ENCODE data around the gene AARS2.

Gene AARS2

DNA sequence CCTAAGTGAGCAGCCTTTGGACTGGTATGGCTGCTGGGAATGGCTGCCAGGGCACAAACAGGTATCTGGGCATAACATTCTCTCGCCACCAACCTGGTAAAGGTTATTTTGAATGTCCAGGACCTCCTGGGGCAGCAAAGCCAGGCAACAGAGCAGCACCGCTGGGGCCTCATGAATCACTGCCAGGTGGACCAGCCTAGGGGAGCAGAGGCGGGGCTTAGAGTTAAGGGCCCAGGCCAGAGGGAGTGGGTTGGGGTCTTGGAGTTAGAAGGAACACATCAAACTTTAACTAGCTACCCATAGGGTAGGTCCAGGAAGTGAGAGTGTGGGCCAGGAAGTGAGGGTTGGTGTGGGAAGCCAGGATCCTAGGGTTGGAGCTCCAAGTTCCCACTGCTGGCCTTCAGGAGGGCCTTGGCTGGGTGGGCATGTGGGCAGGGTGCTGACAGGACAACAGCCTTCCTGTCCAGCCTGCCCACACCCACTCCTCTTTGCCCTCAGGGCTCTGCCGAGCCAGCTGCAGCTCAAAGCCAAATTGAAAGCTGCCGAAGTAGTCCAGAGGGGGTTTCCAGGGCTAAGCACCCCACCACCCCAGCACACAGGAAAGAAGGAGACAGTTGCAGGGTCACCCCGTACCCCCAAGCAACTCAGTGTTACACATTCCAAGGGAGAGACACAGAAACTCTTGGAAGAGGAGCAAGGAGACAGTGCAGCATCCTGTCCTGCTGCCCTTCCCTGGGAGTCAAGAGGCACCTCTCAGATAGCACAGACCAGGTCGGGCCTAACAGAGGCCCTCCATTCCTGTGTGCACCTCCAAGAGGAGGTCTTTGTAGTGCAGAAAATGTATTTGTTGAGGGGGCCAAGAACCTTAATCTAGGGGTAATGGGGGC lies 50.4 kb downstream of the AARS2 start:
- DNase-seq (ENCODE audit: low spot score), result no peak

GRCh38 chr6:44261581-44261980 lies 51.6 kb downstream of the AARS2 start:
- no peak for DNase-seq (ENCODE audit: low spot score)

GRCh38 chr6:44260451-44261297 lies 52.5 kb downstream of the AARS2 start:
- no peak for DNase-seq (ENCODE audit: low spot score)

DNA sequence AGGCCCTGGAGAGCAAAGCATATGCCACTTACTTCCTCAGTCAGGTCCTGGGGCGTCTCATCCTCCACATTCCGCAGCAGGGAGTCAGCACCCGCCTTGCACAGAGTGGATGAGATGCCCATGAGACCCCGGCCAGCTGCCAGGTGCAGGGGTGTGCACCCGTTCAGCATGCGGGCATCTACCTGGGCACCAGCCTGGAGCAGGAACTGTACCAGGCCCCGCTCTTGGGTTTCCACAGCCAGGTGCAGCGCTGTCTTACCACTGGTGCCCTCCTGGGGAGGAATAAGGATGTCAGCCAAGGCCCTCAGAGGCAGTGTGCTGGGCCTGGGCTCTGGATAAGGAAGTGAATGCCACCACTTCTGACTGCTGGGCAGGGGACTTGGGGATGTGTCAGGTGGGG lies 53.1 kb downstream of the AARS2 start:
- DNase-seq (ENCODE audit: low spot score), result no peak

DNA sequence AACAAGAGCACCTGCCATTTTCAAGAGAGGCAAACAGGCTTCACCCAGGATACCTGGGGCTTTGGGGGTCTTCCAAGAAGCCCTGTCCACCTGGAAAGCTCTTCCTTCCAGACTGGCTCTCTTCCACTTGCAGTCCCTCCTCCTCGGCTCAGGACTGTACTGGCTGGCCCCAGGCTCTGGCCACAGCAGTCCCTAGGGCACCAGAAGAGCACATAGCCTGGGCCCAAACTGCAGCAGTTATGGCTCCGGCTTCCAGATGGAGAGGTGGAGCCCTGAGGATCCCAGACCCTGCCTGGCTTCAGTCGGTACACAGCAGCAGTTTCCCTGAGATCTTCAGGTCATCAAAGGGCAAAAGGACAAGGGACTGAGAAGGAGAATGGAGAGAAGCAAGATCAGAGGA lies 54.2 kb downstream of the AARS2 start:
- DNase-seq (ENCODE audit: low spot score), result no peak

DNA sequence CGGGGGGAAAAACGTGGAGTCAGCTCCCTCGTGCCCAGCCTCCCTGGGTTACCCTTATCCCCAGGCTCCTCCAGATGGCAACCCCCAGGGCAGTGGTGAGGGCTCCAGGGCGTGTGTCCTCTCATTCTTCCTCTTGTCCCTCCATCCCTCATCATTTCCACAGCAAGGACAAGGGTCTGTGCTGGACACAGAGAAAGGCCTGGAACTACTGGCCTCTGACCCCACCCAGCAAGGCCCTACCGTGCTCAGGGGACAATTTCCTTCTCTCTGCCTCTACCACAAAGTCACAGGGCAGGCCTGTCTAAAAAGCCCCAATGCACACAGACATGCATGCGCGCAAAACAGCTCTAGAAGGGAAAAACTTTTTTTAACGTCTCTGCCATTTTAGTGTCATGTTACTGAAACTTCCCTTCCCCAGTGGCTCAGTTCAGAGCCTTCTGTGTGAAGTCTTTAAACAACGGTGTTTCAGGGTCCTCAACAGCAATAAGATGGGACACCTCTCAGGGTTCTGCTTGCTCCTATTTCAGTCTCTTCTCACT lies 54.8 kb downstream of the AARS2 start:
- DNase-seq (ENCODE audit: low spot score), result no peak

GRCh38 chr6:44257753-44258324 lies 55.3 kb downstream of the AARS2 start:
- no peak for DNase-seq (ENCODE audit: low spot score)

GRCh38 chr6:44257025-44257752 lies 56.0 kb downstream of the AARS2 start, which contains the start of gene SLC35B2:
TSS of gene SLC35B2 (minus strand) at chr6:44257528. CDS start at chr6:44257410, 118 bp downstream.
- peak; percentile 88 for DNase-seq (ENCODE audit: low spot score)

DNA sequence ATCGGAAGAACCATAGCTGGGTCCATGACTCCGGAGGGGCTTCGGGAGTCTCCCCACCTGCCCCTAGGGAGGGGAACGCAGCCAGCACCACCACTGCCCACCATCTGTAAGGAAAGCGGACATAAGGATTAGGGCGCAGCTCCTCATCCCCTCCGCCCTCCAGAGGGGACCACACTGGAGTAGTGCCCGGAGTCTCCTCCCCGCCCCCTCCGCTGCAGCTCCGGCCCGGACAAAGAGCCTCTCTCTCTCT lies 56.4 kb downstream of the AARS2 start:
- DNase-seq (ENCODE audit: low spot score), result no peak

GRCh38 chr6:44255871-44256774 lies 57.0 kb downstream of the AARS2 start:
- no peak for DNase-seq (ENCODE audit: low spot score)

DNA sequence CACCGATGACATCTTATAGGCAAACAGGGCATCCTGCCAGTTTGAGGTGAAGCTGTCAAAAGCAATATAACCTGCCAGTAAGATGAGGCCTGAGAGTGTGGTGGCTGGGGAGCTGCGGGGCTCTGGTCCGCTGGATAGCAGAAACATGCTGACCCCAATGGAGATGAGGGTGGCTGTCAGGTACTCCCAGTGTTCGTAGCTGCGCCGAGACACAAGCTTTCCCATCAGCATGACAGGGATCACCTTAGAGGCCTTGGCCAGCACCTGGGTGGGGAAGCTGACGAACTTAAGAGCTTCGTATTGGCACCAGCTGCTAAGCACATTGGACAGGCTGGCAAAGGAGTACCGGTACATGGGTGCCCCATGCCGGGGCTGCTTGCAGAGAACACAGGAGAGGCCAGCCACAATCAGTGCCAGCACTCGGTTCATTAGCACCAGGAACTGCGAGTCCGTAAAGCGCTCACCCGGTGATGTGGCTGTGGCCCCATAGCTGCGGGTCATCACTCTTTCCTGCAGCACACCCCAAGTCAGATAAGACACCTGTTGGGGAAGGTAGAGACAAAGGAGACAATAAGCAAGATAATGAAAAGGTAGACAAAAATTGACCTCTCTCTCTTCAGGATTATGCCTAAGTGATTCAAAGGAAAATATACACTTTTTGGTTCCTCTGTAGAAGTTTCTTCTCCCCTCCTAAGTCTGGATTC lies 57.9 kb downstream of the AARS2 start:
- no peak for DNase-seq (ENCODE audit: low spot score)

DNA sequence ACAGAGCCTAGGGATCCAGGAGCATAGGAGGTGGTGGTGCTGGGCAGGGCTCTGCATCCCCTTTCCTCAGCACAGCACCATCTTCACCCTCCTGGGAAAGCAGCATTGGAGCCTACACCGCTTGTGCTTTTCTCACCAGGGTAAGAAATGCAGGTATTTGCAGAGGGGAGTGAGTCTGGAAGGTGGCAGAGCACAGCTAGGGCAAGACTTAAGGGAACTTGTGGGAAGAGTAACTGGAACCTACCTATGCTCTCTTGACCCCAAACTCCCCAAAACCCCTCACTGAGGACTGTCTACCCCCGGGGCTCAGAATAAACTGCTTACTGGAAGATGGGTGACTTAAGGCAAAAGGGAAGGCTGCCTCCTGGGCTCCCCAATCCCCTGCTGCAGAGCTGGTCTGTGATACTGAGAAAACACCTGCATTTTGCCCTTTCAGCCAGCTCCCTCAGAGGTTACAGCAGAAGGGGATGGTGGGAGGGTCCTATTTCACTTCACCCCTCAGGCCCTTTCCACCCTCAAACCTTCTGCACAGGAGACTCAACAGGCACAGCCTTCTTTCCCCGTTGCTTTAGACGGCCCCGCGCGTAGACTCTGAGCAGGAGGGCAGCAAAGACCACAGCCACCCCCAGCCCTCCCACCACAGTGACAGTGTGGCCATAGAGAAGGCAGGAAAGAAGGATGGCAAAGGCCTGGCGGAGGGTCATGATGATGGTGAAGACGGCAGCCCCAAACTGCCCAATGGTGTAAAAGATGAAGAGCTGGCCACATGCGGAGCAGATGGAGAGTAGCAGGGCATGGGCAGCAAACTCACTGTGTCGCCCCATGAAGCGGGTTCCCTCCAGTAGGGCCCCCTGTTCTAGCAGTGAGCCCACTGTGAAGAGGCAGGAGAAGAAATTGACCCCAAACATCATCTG lies 58.7 kb downstream of the AARS2 start:
- DNase-seq (ENCODE audit: low spot score), result no peak

DNA sequence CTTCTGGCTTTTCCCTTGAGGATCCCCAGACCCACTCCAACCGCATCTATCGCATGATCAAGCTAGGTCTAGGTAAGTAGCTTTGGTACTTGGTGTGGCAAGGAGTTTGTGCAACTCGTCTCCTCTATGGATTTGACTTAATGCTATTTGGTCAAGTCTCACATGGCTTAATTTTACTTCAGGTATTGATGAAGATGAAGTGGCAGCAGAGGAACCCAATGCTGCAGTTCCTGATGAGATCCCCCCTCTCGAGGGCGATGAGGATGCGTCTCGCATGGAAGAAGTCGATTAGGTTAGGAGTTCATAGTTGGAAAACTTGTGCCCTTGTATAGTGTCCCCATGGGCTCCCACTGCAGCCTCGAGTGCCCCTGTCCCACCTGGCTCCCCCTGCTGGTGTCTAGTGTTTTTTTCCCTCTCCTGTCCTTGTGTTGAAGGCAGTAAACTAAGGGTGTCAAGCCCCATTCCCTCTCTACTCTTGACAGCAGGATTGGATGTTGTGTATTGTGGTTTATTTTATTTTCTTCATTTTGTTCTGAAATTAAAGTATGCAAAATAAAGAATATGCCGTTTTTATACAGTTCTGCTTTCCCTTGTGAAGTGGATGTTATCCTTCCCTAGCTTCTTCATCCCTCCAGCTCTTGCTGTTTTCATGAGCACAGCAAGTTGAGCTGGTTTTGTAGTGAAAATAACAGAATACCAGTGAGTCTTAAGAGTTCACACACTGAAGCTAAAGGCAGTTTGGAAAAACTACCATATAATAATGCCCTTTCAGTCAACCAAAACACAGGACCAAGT lies 59.6 kb downstream of the AARS2 start:
- DNase-seq (ENCODE audit: low spot score), result no peak

DNA sequence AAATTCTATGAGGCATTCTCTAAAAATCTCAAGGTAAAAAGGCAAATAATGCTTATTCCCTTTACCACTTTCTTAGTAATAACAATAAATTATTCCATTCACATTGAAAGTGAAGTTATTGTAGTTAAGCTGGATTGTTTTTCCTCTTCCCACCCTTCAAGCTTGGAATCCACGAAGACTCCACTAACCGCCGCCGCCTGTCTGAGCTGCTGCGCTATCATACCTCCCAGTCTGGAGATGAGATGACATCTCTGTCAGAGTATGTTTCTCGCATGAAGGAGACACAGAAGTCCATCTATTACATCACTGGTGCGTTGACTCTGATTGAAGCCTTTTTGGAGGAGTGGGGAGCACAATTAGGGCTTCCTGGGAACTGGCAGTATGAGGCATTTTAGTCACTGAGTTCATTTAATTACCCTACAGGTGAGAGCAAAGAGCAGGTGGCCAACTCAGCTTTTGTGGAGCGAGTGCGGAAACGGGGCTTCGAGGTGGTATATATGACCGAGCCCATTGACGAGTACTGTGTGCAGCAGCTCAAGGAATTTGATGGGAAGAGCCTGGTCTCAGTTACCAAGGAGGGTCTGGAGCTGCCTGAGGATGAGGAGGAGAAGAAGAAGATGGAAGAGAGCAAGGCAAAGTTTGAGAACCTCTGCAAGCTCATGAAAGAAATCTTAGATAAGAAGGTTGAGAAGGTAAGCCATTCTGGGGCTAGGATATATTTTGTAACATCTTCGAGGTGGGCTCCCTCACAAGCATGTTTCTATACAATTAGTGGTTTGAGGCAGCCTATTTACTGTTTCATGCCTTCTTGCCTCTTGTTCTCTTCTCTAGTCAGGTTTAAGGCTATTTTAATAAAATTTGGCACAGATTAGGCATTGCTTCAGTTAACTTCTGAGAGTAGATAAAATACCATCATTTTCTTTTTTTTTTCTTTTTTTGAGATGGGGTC lies 61.3 kb downstream of the AARS2 start:
- no peak for DNase-seq (ENCODE audit: low spot score)

DNA sequence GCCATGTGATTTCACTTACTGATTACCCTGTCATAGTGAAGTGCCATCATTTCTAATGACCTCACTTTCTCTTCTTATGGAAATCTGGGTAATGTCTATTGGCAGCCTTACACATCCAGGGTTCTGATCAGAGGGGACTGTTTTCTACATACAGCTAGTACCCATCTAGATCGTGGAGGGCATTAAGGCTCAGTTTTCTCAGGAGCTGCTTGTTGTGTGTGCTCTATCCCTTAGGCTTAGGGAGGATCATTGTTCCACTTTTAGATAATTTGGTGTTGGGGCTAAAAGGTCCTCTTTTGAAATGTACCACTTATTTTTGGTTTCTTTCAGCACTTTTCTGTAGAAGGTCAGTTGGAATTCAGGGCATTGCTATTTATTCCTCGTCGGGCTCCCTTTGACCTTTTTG lies 62.4 kb downstream of the AARS2 start:
- no peak for DNase-seq (ENCODE audit: low spot score)

GRCh38 chr6:44250067-44250717 lies 63.0 kb downstream of the AARS2 start:
- DNase-seq (ENCODE audit: low spot score), result no peak
